ENCODE results near the gene CD8B2.

- TF ChIP-seq CTCF (IDR thresholded peaks at IDR 0.05; ENCODE audit: low read length) (no peak), EZH2 (optimal IDR thresholded peaks at IDR 0.05; ENCODE audit: low read depth, low read length) (no peak), EZH2phosphoT487 (IDR thresholded peaks at IDR 0.05; ENCODE audit: low read length) (no peak)
Measured at GRCh38 chr2:106553321-106553720, 66.2 kb downstream of the CD8B2 start.

Measured in MM.1S (cell line).